SK-N-SH treated with all-trans-retinoic acid at 6 μM for 48 hours (cell line): ENCODE measurements around the gene TAF6L.

Experiments used
- ATAC-seq: fragments of 200-7000 bp; cut with Tn5 transposase; 3 replicates; pipeline ENCODE4 v1.9.1; 2020; ENCODE audit warnings: mild to moderate bottlenecking, moderate library complexity
- ARNTL ChIP-seq: fragments of 450-650 bp; formaldehyde crosslinking; IDR thresholded peaks from 2 replicates; pipeline ENCODE4 v1.5.0; 2020; ENCODE audit warnings: low read depth, mild to moderate bottlenecking, moderate library complexity, borderline replicate concordance
- BACH2 ChIP-seq: fragments of 250-450 bp; sonication (Bioruptor Pico); IDR thresholded peaks from 2 replicates; pipeline ENCODE4 v1.9.0; 2021; ENCODE audit warnings: mild to moderate bottlenecking, borderline replicate concordance
- CREB5 ChIP-seq: fragments of 250-450 bp; sonication (Bioruptor Pico); IDR thresholded peaks from 2 replicates; pipeline ENCODE4 v1.5.1; 2020; ENCODE audit warnings: low read depth, mild to moderate bottlenecking, moderate library complexity
- CSDC2 ChIP-seq: fragments of 250-450 bp; sonication (Bioruptor Pico); IDR thresholded peaks from 2 replicates; pipeline ENCODE4 v1.5.0; 2020; ENCODE audit warnings: mild to moderate bottlenecking, moderate library complexity
- CSRNP3 ChIP-seq: fragments of 250-450 bp; sonication (Bioruptor Pico); IDR thresholded peaks from 2 replicates; pipeline ENCODE4 v1.5.1; 2021; ENCODE audit warnings: mild to moderate bottlenecking, moderate library complexity
- ESRRG ChIP-seq: fragments of 250-450 bp; sonication (Bioruptor Pico); IDR thresholded peaks from 2 replicates; pipeline ENCODE4 v1.6.1; 2021; ENCODE audit warnings: mild to moderate bottlenecking
- GLIS3 ChIP-seq: fragments of 250-450 bp; sonication (Bioruptor Pico); IDR thresholded peaks from 2 replicates; pipeline ENCODE4 v1.5.0; 2020; ENCODE audit warnings: mild to moderate bottlenecking, moderate library complexity
- ISL1 ChIP-seq: fragments of 250-450 bp; sonication (Bioruptor Pico); IDR thresholded peaks from 2 replicates; pipeline ENCODE4 v2.1.2; 2022; ENCODE audit warnings: mild to moderate bottlenecking, moderate library complexity
- OSR1 ChIP-seq: fragments of 250-450 bp; sonication (Bioruptor Pico); IDR thresholded peaks from 2 replicates; pipeline ENCODE4 v1.8.0; 2022; ENCODE audit warnings: moderate library complexity, mild to moderate bottlenecking, inconsistent platforms
- PATZ1 ChIP-seq: fragments of 250-450 bp; sonication (Bioruptor Pico); IDR thresholded peaks from 2 replicates; pipeline ENCODE4 v1.8.0; 2020; ENCODE audit warnings: mild to moderate bottlenecking, moderate library complexity, borderline replicate concordance
- POU6F1 ChIP-seq: fragments of 250-450 bp; sonication (Bioruptor Pico); IDR thresholded peaks from 2 replicates; pipeline ENCODE4 v1.8.0; 2021; ENCODE audit warnings: low read depth, mild to moderate bottlenecking, moderate library complexity, borderline replicate concordance
- PPARA ChIP-seq: fragments of 250-450 bp; sonication (Bioruptor Pico); IDR thresholded peaks from 2 replicates; pipeline ENCODE4 v1.5.0; 2020; ENCODE audit warnings: mild to moderate bottlenecking, borderline replicate concordance
- RARB ChIP-seq: fragments of 250-450 bp; sonication (Bioruptor Pico); IDR thresholded peaks from 2 replicates; pipeline ENCODE4 v1.8.0; 2021; ENCODE audit warnings: mild to moderate bottlenecking, moderate library complexity
- SNAI2 ChIP-seq: fragments of 250-450 bp; sonication (Bioruptor Pico); IDR thresholded peaks from 2 replicates; pipeline ENCODE4 v1.5.0; 2020; ENCODE audit warnings: mild to moderate bottlenecking, moderate library complexity
- TCF4 ChIP-seq: fragments of 250-450 bp; sonication (Bioruptor Pico); IDR thresholded peaks from 2 replicates; pipeline ENCODE4 v1.8.0; 2021; ENCODE audit warnings: mild to moderate bottlenecking, moderate library complexity, borderline replicate concordance
- TSHZ2 ChIP-seq: fragments of 250-450 bp; sonication (Bioruptor Pico); IDR thresholded peaks from 2 replicates; pipeline ENCODE4 v1.5.0; 2020; ENCODE audit warnings: mild to moderate bottlenecking, moderate library complexity
- ZC3H10 ChIP-seq: fragments of 250-450 bp; sonication (Bioruptor Pico); IDR thresholded peaks from 2 replicates; pipeline ENCODE4 v1.5.1; 2021; ENCODE audit warnings: mild to moderate bottlenecking, moderate library complexity
- ZFP3 ChIP-seq: fragments of 250-450 bp; sonication (Bioruptor Pico); IDR thresholded peaks from 2 replicates; pipeline ENCODE4 v1.5.0; 2020; ENCODE audit warnings: mild to moderate bottlenecking, moderate library complexity
- ZFP30 ChIP-seq: fragments of 450-650 bp; formaldehyde crosslinking; IDR thresholded peaks from 2 replicates; pipeline ENCODE4 v1.5.0; 2022; ENCODE audit warnings: mild to moderate bottlenecking, moderate library complexity
- ZNF565 ChIP-seq: fragments of 450-650 bp; formaldehyde crosslinking; conservative IDR thresholded peaks from 2 replicates; pipeline ENCODE4 v1.5.0; 2020; ENCODE audit warnings: low read depth, mild to moderate bottlenecking, moderate library complexity
- ZNF70 ChIP-seq: fragments of 450-650 bp; formaldehyde crosslinking; IDR thresholded peaks from 2 replicates; pipeline ENCODE4 v1.5.0; 2020; ENCODE audit warnings: mild to moderate bottlenecking, moderate library complexity
- ZNF8 ChIP-seq: fragments of 450-650 bp; formaldehyde crosslinking; IDR thresholded peaks from 2 replicates; pipeline ENCODE4 v1.5.0; 2020; ENCODE audit warnings: mild to moderate bottlenecking, moderate library complexity

The TAF6L gene

GRCh38 chr11:62787005-62787759 is 16.0 kb downstream of the TAF6L start, which contains the start of gene TMEM179B:
Gene TMEM179B, plus strand, starts transcription at chr11:62787402. Its CDS starts 30 bp downstream, at chr11:62787432.
- peak; percentile 73 for ATAC-seq
- TF ChIP-seq ZNF8 (CRISPR knock-in tag) (no peak), CSRNP3 (CRISPR knock-in tag) (no peak), ZNF70 (no peak), RARB (CRISPR knock-in tag) (no peak), ZFP3 (CRISPR knock-in tag) (peak; percentile 43; the same call in 1 of the 2 replicates), CSDC2 (CRISPR knock-in tag) (0 out of 2 replicates have a peak, but pooled peaks have one; percentile 41), ZFP30 (CRISPR knock-in tag) (no peak), OSR1 (CRISPR knock-in tag) (no peak), ESRRG (CRISPR knock-in tag) (no peak)

GRCh38 chr11:62788991-62789390 is 17.8 kb downstream of the TAF6L start:
- TF ChIP-seq RARB (CRISPR knock-in tag) (no peak), POU6F1 (CRISPR knock-in tag) (no peak), GLIS3 (CRISPR knock-in tag) (no peak), BACH2 (CRISPR knock-in tag) (no peak), ZNF565 (no peak), ZFP30 (CRISPR knock-in tag) (no peak), ZNF70 (no peak), SNAI2 (no peak)
- ATAC-seq = no peak

GRCh38 chr11:62789576-62789975 is 18.4 kb downstream of the TAF6L start:
- TF ChIP-seq TCF4 (CRISPR knock-in tag) (no peak), ZNF70 (no peak), ESRRG (CRISPR knock-in tag) (no peak), SNAI2 (no peak), CSRNP3 (CRISPR knock-in tag) (no peak), ZNF565 (no peak)
- no peak for ATAC-seq

GRCh38 chr11:62791501-62792201 is 20.5 kb downstream of the TAF6L start, which contains the start of gene TMEM223:
Gene TMEM223, minus strand, starts transcription at chr11:62792006. Its CDS starts 12 bp downstream, at chr11:62791994.
- TF ChIP-seq ESRRG (CRISPR knock-in tag) (no peak), ZFP3 (CRISPR knock-in tag) (no peak), OSR1 (CRISPR knock-in tag) (no peak), RARB (CRISPR knock-in tag) (no peak), ZFP30 (CRISPR knock-in tag) (no peak), TCF4 (CRISPR knock-in tag) (no peak), GLIS3 (CRISPR knock-in tag) (no peak), CSDC2 (CRISPR knock-in tag) (no peak), SNAI2 (no peak), CREB5 (CRISPR knock-in tag) (no peak), ZNF8 (CRISPR knock-in tag) (no peak), PATZ1 (no peak), BACH2 (CRISPR knock-in tag) (no peak), TSHZ2 (CRISPR knock-in tag) (no peak), ZC3H10 (no peak), ARNTL (CRISPR knock-in tag) (no peak), ISL1 (CRISPR knock-in tag) (no peak), ZNF70 (no peak), PPARA (CRISPR knock-in tag) (no peak)
- ATAC-seq = peak; percentile 89
